Stimulated activated naive CD8-positive, alpha-beta T cell treated with anti-CD3 and anti-CD28 coated beads, Interleukin-15, Interleukin-2, amounts not matched to agents 100 U/mL and 50 U/mL, for 24 hours (primary cell): ENCODE results near the gene RUNX3.
"Not testable (repeated sequence)": the region's sequence is repeated elsewhere in the genome, so short reads cannot be mapped to it uniquely, and the experiment has no call there.

Source experiments
- ATAC-seq: fragments of 150-1000 bp; cut with Tn5 transposase; one replicate; pipeline ENCODE4 v1.10.0; 2021
- DNase-seq: peaks from one replicate; pipeline ENCODE4 v3.0.0; 2021

Gene RUNX3

DNA sequence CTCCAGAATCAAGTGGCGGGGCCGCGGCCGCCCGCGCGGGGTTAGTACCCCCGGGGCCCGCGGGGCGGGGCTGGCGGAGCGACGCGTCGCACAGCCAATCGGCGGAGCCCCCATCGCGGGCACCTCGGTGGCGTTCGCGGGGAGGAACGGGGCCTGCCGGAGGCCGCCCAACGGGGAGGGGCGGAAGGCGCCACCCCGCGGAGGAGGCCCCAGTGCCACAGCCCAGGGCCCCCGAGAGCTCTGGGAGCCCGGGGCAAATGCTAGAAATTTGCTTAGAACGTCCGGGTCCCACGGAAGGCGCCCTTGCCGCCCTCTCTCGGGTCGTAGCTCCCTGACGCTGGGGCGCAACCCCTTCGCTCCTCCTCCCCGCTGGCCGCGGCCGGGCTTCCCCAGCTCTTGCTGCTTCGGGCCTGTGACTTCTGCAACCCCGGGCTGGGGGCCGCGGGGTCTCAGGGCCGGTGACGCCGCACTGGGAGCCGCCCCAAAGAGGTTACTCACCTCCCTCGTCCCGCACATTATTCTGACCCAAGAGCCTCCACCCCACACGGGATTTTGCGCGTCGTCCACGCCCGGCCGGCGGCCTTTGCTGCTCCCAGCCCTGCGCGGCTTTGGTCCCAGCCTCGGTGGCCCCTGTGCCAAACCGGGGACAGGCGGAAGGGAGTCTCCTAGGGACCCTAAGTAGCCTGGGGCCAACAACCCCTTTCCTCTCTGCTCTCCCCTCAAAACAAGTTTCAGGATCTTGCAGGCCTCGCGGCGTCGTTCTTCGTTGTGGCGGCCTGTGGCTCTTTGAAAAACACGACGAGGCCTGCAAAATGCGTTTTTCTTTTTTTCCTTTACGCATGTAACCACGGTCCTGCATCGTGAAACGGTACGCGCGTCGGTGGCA lies at the start of gene RUNX3:
Gene RUNX3, minus strand, starts transcription at position 17 of the 886 bp plus-strand sequence. CDS start 408 bp downstream, outside the sequence.
- DNase-seq: peak; percentile 94
- ATAC-seq: peak; percentile 78

DNA sequence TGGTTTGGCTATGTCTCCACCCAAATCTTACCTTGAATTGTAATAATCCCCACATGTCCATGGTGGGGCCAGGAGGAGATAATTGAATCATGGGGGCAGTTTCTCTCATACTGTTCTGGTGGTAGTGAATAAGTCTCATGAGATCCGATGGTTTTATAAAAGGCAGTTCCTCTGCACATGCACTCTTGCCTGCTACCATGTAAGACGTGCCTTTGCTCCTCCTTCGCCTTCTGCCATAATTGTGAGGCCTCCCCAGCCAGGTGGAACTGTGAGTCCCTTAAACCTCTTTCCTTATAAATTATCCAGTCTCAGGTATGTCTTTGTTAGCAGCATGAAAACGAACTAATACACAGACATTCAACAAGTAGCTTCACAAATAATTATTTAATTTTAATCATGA lies 49.2 kb upstream of the RUNX3 start:
- not testable (repeated sequence) for DNase-seq, ATAC-seq

DNA sequence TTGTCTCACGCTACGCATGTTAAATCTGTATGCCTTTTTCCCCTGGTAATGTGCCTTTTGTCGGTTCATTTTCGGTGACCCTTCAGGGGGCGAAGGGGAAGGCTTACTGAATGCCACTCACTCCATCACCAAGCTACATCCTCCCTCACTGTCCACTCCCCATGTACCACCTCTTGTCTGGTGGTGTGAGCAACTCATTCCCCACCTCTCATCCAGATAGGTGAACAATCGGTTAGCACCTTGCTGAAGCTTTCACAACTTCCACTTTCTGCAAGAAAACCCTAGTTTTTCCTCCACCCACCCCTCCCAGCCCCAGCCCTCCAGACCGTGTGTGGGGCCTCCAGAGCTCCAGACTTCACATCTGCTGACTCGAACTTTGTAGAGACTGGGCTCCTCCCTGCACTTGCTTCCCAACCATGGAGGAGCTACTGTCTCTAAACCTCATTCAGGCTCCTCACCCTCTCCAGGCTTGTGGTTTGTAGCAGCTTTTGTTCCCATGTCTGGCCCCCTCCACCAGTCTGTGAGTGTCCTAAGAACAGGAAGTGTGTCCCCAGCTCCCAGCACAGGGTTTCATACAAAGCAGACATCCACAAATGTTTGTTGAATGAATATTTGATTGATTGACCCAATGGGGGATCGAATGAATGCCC lies 48.4 kb upstream of the RUNX3 start:
- no peak for DNase-seq
- peak; percentile 34 for ATAC-seq

DNA sequence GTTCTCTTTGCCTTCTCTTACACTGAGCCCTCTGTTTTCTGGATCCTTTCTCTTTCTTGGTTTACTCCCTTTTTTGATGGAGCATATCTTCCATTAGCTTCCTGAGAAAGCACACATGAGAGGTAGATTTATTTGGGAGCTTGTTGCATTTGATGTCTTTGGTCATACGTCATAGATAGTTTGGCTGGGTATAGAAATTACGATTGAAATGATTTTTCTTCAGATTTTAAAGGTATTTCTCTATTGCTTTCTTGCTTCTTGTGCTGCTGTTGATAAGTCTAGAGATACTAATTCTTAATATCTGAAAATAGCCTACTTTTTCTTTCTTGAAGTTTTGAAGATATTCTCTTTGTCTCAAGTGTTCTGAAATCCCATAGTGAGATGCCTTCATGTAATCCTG lies 45.3 kb upstream of the RUNX3 start:
- ATAC-seq (no peak), DNase-seq (no peak)

DNA sequence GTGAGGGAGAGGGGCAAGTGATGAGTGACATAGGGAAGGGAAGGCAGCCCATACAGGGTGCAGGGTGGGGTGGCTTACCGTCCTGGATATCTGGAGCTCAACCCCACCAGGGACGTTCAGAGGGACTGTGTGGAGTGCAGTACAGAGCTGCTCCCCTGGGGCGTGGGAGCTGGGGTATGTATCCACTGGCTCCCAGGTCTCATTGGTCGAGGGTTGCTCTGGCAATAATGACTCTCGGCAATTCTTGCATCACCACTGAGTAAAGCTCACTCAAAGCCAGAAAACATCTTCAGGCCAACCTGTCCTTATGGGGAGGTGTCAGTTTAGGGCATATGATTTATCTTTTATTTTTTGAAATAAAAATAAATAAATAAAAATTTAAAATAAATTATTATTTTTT lies 43.2 kb upstream of the RUNX3 start:
- ATAC-seq: peak; percentile 7
- DNase-seq: no peak

DNA sequence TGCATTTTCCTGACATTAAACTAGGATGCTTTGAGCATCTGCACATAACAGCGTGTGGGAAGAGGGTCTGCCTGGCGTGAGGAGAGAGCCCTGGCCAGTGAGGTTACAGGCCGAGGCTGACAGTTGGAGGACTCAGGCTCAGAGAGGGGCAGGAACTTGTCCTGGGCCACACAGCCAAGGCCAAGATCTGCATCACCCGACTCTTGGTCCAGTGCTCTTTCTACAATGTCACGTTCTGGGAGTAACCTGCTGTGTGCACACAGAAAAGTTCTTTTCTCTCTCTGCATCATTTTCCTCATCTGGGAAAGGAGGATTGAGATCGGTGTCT lies 42.8 kb upstream of the RUNX3 start:
- DNase-seq (no peak), ATAC-seq (no peak)

DNA sequence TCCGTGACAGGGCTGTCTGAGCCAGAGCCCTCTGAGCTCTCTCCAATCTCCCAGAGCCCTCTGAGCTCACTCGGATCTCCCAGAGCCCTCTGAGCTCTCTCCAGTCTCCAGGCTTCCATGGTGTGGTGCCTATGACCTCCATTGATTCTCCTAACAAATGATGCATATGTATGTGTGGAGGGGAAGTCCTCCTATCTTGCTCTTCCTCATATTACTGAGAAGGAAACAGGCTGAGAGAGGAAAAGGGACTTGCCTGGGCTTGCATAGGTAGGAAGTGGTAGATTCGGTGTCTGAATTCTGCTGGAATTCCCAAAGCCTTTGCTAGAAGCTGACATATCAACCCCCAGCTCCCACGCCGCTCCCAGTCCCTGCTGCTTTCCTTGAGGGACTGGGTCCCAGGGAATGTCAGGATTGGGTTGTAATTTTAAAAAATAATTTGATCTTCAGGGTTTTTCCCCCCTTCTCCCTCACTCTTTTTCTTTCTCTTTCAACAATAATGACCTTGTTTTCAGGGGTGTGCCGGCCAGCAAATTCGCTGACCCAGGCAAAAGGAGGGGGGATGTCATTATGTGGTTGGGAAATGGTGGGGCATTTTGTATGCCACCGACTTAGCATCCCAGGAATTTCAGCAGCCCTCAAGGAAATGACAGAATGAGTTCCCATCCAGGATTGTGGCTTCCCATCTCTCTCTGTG lies 42.3 kb upstream of the RUNX3 start:
- no peak for DNase-seq
- ATAC-seq: no peak

DNA sequence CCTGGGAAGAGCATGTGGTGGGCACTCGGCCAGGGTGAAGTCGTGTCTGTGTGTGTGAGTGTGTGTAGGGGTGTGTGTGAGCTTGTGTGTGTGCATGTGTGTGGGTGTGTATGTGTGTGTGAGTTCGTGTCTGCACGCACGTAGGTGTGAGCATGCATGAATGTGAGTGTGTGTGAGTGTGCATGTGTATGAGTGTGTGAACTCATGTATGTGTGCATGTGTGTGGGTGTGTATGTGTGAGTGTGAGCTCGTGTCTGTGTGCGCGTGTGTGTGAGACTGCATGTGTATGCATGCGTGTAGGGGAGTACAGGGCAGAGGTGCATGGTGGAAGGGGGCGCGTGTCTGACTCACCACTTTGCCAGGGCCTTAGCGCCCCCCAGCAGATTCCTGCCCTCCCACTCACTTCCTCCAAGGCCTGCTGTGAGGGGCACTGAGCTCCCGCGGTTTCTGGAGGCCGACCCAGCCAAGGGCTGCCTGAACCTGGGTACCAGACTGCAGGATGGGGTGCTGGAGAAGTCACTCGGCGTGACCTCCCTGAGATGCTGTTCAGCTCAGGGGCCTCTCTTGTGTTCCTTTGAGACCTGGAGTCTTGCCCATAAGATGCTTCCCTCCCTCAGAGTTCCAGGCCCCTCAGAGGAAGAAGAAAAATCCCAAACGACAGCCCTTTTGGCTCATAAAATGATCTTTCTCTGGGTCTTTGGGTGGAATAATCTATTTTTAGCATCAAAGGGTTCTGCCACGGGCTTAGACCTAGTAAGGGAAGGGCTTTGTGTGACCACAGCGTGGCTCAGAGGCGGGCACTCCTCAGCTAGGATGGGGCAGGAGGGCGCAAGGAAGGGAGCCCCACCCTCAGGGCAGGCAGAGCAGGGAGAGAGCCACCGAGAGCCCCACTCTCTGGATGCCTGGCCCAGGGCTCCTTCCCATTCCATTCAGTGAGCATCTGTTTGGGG lies 41.1 kb upstream of the RUNX3 start:
- ATAC-seq (peak; percentile 9), DNase-seq (peak; percentile 70)

DNA sequence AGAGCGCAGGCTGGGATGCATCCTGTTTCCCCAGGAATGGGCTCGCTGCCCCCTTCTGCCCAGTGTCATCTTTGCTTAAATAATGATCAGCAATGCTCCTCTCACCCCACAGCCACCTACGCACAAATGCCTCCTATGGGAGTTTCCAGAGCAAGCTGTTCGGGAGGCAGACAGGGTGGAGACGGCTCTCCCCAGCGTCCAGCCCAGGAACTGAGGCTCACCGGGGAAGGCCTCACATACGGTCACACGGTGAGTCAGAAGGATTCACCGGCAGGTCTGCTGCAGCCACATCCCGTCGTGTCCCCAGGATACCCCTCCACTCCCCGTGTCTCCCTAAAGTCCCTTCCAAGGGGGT lies 40.3 kb upstream of the RUNX3 start:
- DNase-seq: peak; percentile 55
- ATAC-seq: no peak

DNA sequence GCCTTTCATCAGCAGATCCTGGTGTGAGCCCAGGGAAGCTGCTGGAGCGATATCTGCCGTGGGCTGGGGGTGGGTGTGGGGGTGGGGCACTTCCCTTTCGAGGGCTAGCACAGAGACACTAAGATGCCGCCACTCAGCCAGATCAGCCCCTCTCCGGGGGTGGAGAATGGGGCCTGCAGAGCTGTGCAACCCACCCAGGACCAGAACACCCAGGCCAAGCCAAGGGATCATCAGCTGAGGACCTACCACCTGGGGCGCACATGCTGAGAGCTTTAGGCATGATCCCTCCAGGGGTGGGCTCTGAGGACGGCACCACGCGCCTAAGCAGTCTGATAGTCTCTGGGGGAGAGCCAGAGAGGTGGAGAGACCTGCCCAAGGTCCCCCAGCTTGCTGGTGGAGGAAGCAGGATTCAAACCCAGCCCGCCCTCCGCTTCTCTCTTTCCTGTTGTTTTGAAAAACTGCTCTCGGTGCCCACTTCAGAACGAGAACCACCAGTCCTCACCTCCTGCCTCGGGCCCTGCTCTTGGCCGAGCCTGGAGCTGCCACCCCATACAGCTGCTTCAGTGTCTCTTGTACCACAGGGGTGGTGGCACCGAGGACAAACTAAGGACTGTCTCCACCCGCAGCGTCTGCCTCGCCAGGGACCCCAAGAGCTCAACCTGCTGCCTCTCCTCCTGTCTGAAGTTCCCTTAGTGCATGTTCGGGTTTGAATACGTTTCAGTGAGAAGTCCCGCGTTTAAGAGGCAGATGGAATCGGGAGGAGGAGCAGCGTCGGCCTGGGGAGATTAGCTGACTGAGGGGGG lies 39.7 kb upstream of the RUNX3 start:
- ATAC-seq: no peak
- DNase-seq: peak; percentile 51

DNA sequence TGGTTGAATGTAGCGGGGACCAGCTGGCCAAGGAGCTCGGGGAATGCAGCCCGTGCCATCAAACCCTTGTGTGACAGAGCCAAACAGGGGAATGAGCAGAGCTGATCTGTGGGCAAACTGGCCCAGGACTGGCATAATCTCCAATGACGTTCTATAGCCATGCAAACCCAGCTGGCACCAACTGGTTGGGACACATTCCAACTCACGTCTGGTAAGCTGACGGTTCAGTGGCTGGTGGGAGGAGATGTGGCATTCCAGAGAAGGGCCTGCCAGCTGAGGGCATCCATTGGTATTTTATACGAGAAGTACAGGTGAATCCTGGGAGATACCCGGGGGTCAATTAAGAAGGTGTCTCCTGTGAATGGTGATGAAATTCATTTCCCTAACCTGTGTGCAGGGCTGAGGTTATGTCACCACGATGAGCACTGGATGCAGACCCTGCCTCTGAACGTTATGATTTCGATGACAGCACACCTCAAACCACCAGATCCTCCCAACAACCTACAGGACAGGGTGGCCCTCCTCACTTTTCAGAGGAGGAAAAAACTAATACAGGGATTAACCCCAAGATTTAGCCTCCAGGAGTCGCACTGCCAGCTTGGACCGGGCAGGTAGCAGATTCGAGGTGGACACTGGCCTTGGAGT lies 39.0 kb upstream of the RUNX3 start:
- DNase-seq: no peak

DNA sequence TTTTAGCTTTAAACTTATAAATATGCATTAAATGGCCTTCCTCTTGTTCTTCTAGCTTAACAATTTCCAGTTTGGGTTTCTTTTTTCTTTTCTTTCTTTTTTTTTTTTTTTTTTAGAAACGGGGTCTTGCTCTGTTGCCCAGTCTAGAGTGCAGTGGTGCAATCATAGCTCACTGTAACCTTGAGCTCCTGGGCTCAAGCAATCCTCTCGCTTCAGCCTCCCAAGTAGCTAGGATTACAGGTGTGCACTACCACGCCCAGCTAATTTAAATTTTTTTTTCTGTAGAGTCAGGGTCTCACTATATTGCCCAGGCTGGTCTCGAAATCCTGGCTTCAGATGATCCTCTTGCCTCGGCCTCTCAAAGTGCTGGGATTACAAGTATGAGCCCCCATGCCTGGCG lies 37.9 kb upstream of the RUNX3 start:
- ATAC-seq (no peak), DNase-seq (no peak)

More for the DNA sequence above, 39.0 kb upstream of the RUNX3 start:
- ATAC-seq: no peak

DNA sequence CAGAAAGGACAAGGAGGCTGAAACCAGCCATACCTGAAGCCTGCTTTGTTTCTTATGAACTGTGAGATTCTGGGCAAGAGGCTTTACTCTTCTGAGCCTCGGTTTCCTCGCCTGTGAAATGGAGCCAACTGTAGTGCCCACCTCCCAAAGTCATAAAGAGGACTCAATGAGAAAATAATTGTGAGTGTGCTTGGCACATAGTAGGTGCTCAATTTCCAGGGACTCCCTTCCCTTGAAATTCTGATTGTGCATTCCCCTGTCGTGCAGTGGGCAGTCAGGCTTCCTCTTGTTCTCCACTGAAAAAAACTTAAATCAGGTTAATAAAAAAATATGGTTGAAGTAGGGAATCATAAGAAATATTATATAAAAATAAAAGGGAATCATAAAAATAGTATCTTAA lies 37.5 kb upstream of the RUNX3 start:
- DNase-seq (no peak), ATAC-seq (no peak)

DNA sequence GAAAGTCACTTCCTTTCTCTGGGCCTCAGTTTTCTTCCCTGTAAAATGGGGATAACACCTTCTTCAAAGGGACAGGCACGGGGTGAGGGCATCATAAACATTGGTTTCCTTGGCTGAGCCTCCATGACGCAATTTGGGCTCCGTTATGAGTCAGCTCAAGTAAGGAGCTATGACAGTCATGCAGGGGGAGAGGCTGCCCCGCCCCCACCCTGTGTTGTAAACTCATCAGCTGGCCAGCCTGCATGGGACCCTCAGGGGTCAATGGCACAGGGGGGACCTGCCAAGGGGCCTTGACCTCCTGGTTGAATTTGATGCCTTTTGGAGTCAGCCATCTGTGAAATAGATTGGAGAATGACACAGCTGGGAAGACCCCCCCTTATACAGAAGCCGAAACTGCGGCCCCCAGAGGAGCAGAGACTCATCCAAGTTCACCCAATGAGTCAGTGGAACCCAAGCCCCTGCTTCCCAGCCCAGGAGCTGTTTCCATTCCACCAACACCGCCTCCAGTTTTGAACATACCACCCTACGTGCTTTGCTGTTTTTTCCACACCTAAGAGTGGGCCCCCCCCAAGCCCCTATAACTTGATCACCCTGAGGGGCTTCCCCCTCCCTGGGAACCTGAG lies 36.8 kb upstream of the RUNX3 start:
- peak; percentile 88 for DNase-seq

DNA sequence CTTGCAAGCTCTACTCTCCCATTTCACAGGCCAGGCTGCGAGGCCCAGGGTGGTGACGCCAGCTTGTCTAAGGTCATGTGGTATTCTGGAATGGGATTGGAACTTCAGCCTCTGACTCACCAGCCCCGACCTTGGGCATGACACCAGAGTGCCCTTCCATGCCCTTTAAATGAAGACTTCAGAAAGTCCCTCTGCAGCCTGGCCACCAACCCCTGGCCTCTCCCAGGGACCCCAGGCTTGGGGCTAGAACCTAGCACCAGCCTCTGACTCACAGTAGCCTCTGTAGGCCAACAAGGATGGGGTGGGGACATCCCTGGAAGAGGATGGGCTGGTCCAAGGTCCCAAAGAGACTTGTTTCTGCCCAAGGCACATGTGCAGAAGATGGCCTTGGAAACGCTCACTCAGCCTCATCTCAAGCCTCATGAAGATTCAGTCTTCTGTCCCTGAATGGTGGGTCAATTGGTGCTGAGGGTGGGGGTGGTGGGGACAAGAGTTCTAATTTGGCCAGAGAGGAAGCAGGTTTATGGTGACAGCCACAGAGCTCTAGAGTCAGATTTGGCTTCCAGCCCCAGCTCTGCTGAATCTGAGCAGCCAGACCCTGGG lies 36.1 kb upstream of the RUNX3 start:
- ATAC-seq: peak; percentile 21

More for the DNA sequence above, 36.8 kb upstream of the RUNX3 start:
- peak; percentile 42 for ATAC-seq

DNA sequence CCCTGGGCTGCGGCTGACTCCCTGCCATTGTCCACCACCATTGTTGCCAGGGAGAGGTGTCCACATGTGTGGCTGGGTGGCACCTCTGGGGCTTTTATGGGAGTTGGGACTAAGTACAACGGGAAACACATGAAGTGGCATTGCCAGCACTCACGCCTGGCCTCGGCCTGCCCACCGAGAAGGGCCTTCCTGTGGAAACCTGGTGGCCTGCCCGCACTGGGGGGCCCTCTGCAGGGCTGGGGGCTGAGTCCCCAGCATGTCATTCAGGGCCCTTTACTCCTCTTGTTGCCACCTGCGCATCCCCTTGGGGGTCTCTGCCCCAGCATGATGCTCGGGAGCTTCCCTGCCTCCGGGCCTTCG lies 35.5 kb upstream of the RUNX3 start:
- DNase-seq (no peak), ATAC-seq (no peak)

More for the DNA sequence above, 36.1 kb upstream of the RUNX3 start:
- peak; percentile 74 for DNase-seq

DNA sequence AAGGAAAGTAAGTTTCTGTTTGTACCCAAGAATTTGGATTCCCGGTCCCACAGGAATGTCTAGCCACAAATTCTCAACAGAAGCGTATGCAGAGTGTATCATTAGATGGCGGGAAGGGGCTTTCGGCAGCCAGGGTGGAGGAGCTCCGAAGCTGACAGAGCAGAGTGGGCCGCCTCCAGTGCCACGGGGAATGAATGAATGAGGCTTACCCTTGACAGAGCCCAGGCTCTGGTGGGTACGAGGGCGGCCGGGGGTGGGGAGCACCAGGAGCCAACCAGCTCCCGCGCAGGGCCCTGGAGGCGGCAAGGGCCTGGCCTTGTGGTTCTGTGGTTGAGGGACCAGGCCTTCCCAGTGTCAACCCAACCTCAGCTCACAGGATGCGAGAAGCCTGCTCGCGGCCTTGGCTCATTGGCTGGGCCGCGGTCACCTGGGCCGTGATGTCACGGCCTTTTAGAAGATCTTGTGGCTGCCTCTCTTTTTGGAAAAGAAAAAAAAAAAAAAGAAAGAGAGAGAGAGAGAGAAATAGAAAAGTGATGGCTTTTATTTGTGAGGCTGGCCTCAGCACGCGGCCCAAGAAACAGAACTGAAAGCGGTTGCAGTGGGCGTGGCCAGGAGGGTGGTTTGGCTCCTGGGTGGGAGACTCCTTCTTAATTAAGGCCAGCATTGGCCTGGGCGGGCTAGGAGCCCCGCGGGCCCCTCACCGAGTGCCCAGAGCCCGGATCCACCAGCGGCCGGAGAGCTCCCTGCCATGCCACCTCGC lies 34.9 kb upstream of the RUNX3 start:
- ATAC-seq (peak; percentile 58), DNase-seq (peak; percentile 95)

DNA sequence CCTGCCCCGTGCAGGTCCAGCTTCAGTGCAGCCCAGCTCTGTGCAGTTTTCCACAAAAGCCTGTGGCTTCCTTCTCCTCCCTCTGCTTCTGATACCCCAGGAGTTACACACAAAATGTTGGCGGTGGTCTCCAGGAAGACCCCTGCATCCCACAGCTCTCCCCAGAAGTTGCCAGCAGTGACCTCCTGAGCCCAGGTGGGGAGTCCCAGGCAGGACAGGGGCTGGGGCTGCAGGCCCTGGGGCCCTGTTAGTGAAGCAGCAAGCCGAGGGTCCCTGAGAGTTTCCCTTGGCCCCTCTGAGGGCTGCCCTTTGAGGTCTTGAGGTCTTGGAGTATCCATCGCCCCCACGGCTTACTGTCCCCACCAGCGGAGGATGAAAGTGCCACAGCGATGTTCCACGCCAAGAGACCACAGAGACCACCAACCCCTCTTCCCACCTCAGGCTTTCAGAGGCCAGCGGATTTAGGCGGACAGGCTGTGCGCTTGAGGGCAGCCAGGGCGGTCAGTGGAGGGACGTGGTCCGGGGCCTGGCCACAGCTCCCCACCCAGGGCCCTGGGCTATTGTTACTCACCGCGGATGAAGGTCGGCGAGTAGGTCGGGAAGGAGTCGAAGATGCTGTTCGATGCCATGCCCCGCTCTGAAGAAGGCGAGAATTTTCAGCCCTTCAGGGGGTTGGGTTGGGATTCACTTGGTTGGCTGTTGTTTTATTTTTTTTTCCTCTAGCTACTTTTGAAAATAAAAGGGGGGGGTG lies 34.0 kb upstream of the RUNX3 start:
- ATAC-seq (no peak), DNase-seq (no peak)
